H1 (cell line): Measurements from ENCODE around the gene EME2. TPM values are rescaled to one million over a fixed set of nuclear protein-coding genes. Genes with fewer than 3 reads are reported as not detected.

Source experiments
- CTCF ChIA-PET: fragments of 300-600 bp; sonication (Branson Sonifier 250); formaldehyde crosslinking; loops from one replicate; lab custom pipeline; 2021; ENCODE audit not compliant: partially characterized antibody; lab: Charles Lee
- POLR2A ChIA-PET: fragments of 300-600 bp; sonication (Branson Sonifier 250); formaldehyde crosslinking; loops from one replicate; lab custom pipeline; 2021; ENCODE audit warnings: inconsistent platforms; ENCODE audit not compliant: partially characterized antibody; lab: Charles Lee
- DNase-seq, 2 experiments: peaks; one replicate each; pipeline versions ENCODE4 v3.0.0 to v3.0.0-alpha.2; 2010 to 2022; ENCODE audit warnings: low spot score in 2 of 2, low read depth in 1 of 2, mixed read lengths in 1 of 2
- FAIRE-seq: peaks from 2 replicates; lab custom pipeline; 2011; peaks lifted over from hg19 to GRCh38; lab: Jason Lieb, UNC
- H2AFZ ChIP-seq: 2 replicates; pipeline ENCODE4 v1.8.1; 2012; ENCODE audit warnings: low read length, inconsistent platforms
- H2AK5ac ChIP-seq: 2 replicates; pipeline ENCODE4 v1.6.1; 2013; ENCODE audit warnings: low read depth, low read length
- H2BK120ac ChIP-seq: replicated peaks from 2 replicates; pipeline ENCODE3; 2013; ENCODE audit warnings: low read depth, low read length, inconsistent platforms
- H2BK12ac ChIP-seq: 2 replicates; pipeline ENCODE4 v1.6.1; 2013; ENCODE audit warnings: low read depth, low read length
- H2BK15ac ChIP-seq: 2 replicates; pipeline ENCODE4 v1.6.1; 2013; ENCODE audit warnings: low read length
- H2BK20ac ChIP-seq: 2 replicates; pipeline ENCODE4 v1.6.1; 2013; ENCODE audit warnings: low read length
- H2BK5ac ChIP-seq: 2 replicates; pipeline ENCODE4 v1.6.1; 2013; ENCODE audit warnings: low read depth, low read length
- H3K14ac ChIP-seq: 2 replicates; pipeline ENCODE4 v1.6.1; 2013; ENCODE audit warnings: inconsistent platforms; ENCODE audit not compliant: insufficient read length
- H3K18ac ChIP-seq: 2 replicates; pipeline ENCODE4 v1.6.1; 2013; ENCODE audit warnings: low read length; ENCODE audit errors: extremely low read depth
- H3K23ac ChIP-seq: 2 replicates; pipeline ENCODE4 v1.6.1; 2013; ENCODE audit warnings: inconsistent platforms; ENCODE audit not compliant: insufficient read length
- H3K23me2 ChIP-seq: 2 replicates; pipeline ENCODE4 v1.6.1; 2013; ENCODE audit warnings: low read depth, low read length
- H3K27ac ChIP-seq: 2 replicates; pipeline ENCODE4 v1.6.1; 2011; ENCODE audit warnings: low read depth, low read length, inconsistent platforms
- H3K27me3 ChIP-seq, 4 experiments: replicated peaks in 1 of 4; 1 replicate in 1 of 4; 2 replicates in 3 of 4; pipeline versions ENCODE4 v1.6.1 to v1.8.1; 2011 to 2013; ENCODE audit warnings: low read length in 3 of 4, mild to moderate bottlenecking in 3 of 4, inconsistent platforms in 2 of 4, mixed read lengths in 2 of 4, moderate library complexity in 1 of 4; ENCODE audit not compliant: control insufficient read depth in 3 of 4, insufficient read depth in 3 of 4; ENCODE audit errors: extremely low read depth in 1 of 4
- H3K36me3 ChIP-seq, 4 experiments: 2 replicates each; pipeline versions ENCODE4 v1.6.1 to v1.8.1; 2011 to 2013; ENCODE audit warnings: mild to moderate bottlenecking in 4 of 4, low read length in 3 of 4, moderate library complexity in 2 of 4, control low read depth in 1 of 4, inconsistent platforms in 1 of 4; ENCODE audit not compliant: insufficient read depth in 4 of 4, control insufficient read depth in 2 of 4
- H3K4ac ChIP-seq: replicated peaks from 2 replicates; pipeline ENCODE3; 2013; ENCODE audit warnings: low read length, low read depth, mixed read lengths, inconsistent platforms; ENCODE audit not compliant: insufficient read length
- H3K4me1 ChIP-seq, 4 experiments: replicated peaks in 1 of 4; 1 replicate in 1 of 4; 2 replicates in 3 of 4; pipeline versions ENCODE4 v1.6.1 to v1.8.1; 2011 to 2013; ENCODE audit warnings: low read length in 3 of 4, inconsistent platforms in 2 of 4, mixed read lengths in 1 of 4; ENCODE audit not compliant: insufficient read depth in 4 of 4, control insufficient read depth in 3 of 4
- H3K4me2 ChIP-seq, 2 experiments: 2 replicates each; pipeline versions ENCODE4 v1.6.1 to v1.8.1; 2011 to 2013; ENCODE audit warnings: low read depth in 2 of 2, low read length in 2 of 2, control low read depth in 1 of 2, inconsistent platforms in 1 of 2, mild to moderate bottlenecking in 1 of 2; ENCODE audit not compliant: insufficient read depth in 1 of 2
- H3K4me3 ChIP-seq, 4 experiments: fragments of 200-600, 300-600 bp in 1 of 4; sonication (generic), shearing (Covaris generic), sonication (Bioruptor Twin) in 1 of 4; 2 replicates each; pipeline versions ENCODE4 v1.5.1 to v1.8.1; 2011 to 2016; ENCODE audit warnings: low read length in 4 of 4, low read depth in 3 of 4, control low read depth in 2 of 4, inconsistent platforms in 2 of 4, mild to moderate bottlenecking in 2 of 4, mixed read lengths in 1 of 4, moderate library complexity in 1 of 4; ENCODE audit not compliant: insufficient read depth in 2 of 4; ENCODE audit errors: extremely low read depth in 1 of 4
- H3K56ac ChIP-seq: replicated peaks from 2 replicates; pipeline ENCODE3; 2013; ENCODE audit warnings: low read depth, mild to moderate bottlenecking, mixed read lengths, low read length, inconsistent platforms; ENCODE audit not compliant: insufficient read length
- H3K79me1 ChIP-seq: 2 replicates; pipeline ENCODE4 v1.6.1; 2013; ENCODE audit warnings: low read depth, low read length, control low read depth
- H3K79me2 ChIP-seq, 2 experiments: 2 replicates each; pipeline versions ENCODE4 v1.6.1 to v1.8.1; 2012 to 2013; ENCODE audit warnings: low read length in 2 of 2, mild to moderate bottlenecking in 2 of 2, inconsistent platforms in 1 of 2; ENCODE audit not compliant: insufficient read depth in 2 of 2, control insufficient read depth in 1 of 2
- H3K9ac ChIP-seq, 4 experiments: replicated peaks in 1 of 4; 1 replicate in 1 of 4; 2 replicates in 3 of 4; pipeline versions ENCODE4 v1.6.1 to v1.8.1; 2011 to 2013; ENCODE audit warnings: low read depth in 3 of 4, low read length in 3 of 4, control low read depth in 2 of 4, mild to moderate bottlenecking in 2 of 4, moderate library complexity in 2 of 4, inconsistent platforms in 1 of 4; ENCODE audit errors: extremely low read depth in 1 of 4
- H3K9me3 ChIP-seq, 2 experiments: 2 replicates each; pipeline versions ENCODE4 v1.6.1 to v1.8.1; 2012 to 2013; ENCODE audit warnings: mild to moderate bottlenecking in 2 of 2, moderate library complexity in 2 of 2, control low read depth in 1 of 2, inconsistent platforms in 1 of 2, low read depth in 1 of 2, low read length in 1 of 2, mixed read lengths in 1 of 2; ENCODE audit not compliant: insufficient read depth in 2 of 2
- H4K20me1 ChIP-seq, 2 experiments: replicated peaks in 1 of 2; 2 replicates each; pipeline versions ENCODE3 to v1.8.1; 2011 to 2013; ENCODE audit warnings: inconsistent platforms in 2 of 2, low read length in 2 of 2, mild to moderate bottlenecking in 1 of 2; ENCODE audit not compliant: insufficient read depth in 2 of 2, control insufficient read depth in 1 of 2
- H4K5ac ChIP-seq: 2 replicates; pipeline ENCODE4 v1.6.1; 2013; ENCODE audit warnings: low read length, low read depth, mixed read lengths, inconsistent platforms; ENCODE audit not compliant: insufficient read length
- H4K8ac ChIP-seq: 2 replicates; pipeline ENCODE4 v1.8.0; 2013; ENCODE audit warnings: mild to moderate bottlenecking, moderate library complexity, low read length, inconsistent platforms; ENCODE audit not compliant: insufficient read depth; ENCODE audit errors: extremely low read depth
- H4K91ac ChIP-seq: replicated peaks from 2 replicates; pipeline ENCODE3; 2013; ENCODE audit warnings: low read length, mixed read lengths, inconsistent platforms; ENCODE audit not compliant: insufficient read length
- CBX5 ChIP-seq: fragments of 300-800, 300-1000 bp; sonication (generic); IDR thresholded peaks from 2 replicates; pipeline ENCODE4 v1.7.1; 2016; ENCODE audit warnings: antibody characterized with exemption, low read length, low read depth
- JUN ChIP-seq: IDR thresholded peaks from 2 replicates; pipeline ENCODE4 v1.6.1; 2011; ENCODE audit warnings: low read depth, mild to moderate bottlenecking, improper control_type of control experiment, low read length
- SIN3A ChIP-seq, 2 experiments: IDR thresholded peaks in 1 of 2; conservative IDR thresholded peaks in 1 of 2; 2 replicates each; pipeline ENCODE4 v1.6.1; 2011 to 2012; ENCODE audit warnings: low read length in 2 of 2, improper control_type of control experiment in 1 of 2, low read depth in 1 of 2, mild to moderate bottlenecking in 1 of 2
- WGBS, 2 experiments: shearing (Covaris generic) in 1 of 2; methylation state at CpG; one replicate each; pipeline versions ENCODE4 v1.1.6 to v1.1.7; 2013 to 2015; ENCODE audit warnings: low lambda C conversion rate in 2 of 2, mixed read lengths in 2 of 2, inconsistent platforms in 1 of 2, low coverage in 1 of 2, missing lambda C conversion rate in 1 of 2; ENCODE audit not compliant: insufficient replicate concordance in 2 of 2, insufficient coverage in 1 of 2, insufficient read length in 1 of 2; ENCODE audit errors: extremely low coverage in 1 of 2, missing lambda C conversion rate in 1 of 2; 5-methylcytosine and 5-hydroxymethylcytosine counted together
- polyA plus RNA-seq, 7 experiments: library from polyadenylated mRNA; depleted of rRNA in 3 of 7; stranded (reverse) in 5 of 7; unstranded in 2 of 7; fragments of >200 nt in 5 of 7; fragments of 200-250 nt in 2 of 7; gene quantifications; 1 replicate in 5 of 7; 2 replicates in 1 of 7; 4 replicates in 1 of 7; pipeline versions ENCODE4 v1.2.1 to v1.2.3, GENCODE V29; 2011 to 2013; ENCODE audit warnings: missing spikeins in 2 of 7, mixed read lengths in 2 of 7
- total RNA-seq: library from RNA; stranded (reverse); fragmentation: NEBNext Ultra II Directional; extraction: Animal tissue kit (Norgen Biotek cat#: 25700); gene quantifications from 2 replicates; pipeline ENCODE4 v1.2.1, GENCODE V29; 2021

Gene EME2
- total and polyA plus RNA-seq, 2 of the 8 experiments (the other 6 are each of a cell fraction or from before 2014, with no cell fraction given) = 13.1 to 19.7 TPM

DNA sequence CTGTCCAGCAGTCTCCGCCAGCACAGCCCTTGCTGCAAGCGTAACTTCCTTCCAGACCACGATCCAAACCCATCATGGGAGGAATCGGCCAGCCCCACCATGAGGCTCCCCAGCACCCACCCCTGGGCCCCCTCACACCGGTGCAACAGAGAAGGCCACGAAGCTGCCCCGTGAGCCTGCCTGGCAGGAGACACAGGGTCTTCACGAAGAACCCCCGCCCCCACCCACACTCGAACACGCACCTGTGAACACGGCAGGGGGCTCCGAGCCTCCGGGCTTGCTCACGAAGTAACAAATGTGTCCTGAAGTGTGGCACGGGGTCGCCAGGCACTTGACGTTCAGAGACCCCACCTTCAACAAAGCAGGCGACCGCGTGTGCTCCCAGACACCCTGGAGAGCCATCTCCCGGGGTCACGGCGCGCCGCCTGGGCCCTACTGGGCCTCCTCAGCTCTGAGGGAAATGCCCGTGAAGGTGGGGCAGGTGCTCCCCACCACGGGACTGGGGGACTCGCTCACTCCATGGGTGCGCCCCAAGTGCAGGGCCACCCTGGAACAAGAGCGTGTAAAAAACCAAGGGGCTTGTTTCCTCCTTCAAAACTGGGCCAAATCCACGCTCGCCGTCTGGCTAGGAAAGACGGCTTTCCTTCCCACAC is 46.4 kb downstream of the EME2 start:
- Histone ChIP-seq H3K27ac (no peak overlapping the region), H2BK12ac (no peak overlapping the region), H3K18ac (no peak overlapping the region), H3K56ac (no peak overlapping the region), H4K91ac (no peak overlapping the region), H3K36me3 (peaks cover 0 to 9% (median 4%) of the 10 kb centered on the region in 4 experiments; a peak in 5 of 8 replicates), H3K4me2 (no peak overlapping the region), H4K8ac (no peak overlapping the region), H2BK15ac (no peak overlapping the region), H3K23ac (no peak overlapping the region), H3K4ac (no peak overlapping the region), H4K5ac (no peak overlapping the region), H3K79me2 (no peaks in the 10 kb centered on the region), H3K23me2 (no peaks in the 10 kb centered on the region), H3K14ac (no peak overlapping the region), H2BK120ac (no peak overlapping the region), H2BK5ac (no peak overlapping the region), H3K9me3 (no peaks in the 10 kb centered on the region), H3K79me1 (no peaks in the 10 kb centered on the region; the same call in 1 of the 2 replicates), H3K9ac (no peak overlapping the region), H3K4me3 (no peak overlapping the region), H2BK20ac (no peak overlapping the region), H2AFZ (no peak overlapping the region), H3K4me1 (no peaks in the 10 kb centered on the region), H3K27me3 (no peaks in the 10 kb centered on the region), H2AK5ac (no peak overlapping the region), H4K20me1 (peaks cover 4 to 5% of the 10 kb centered on the region in 2 experiments)
- FAIRE-seq = no peak
- TF ChIP-seq SIN3A (conservative IDR thresholded peaks at IDR 0.05 in 1 of 2, IDR thresholded peaks at IDR 0.05 in 1 of 2; ENCODE audit: low read depth in 1 of 2, low read length in 2 of 2) (no peak), CBX5 (no peak), JUN (no peak)
- ChIA-PET CTCF (no interaction called here), POLR2A (interaction anchor here (1.0 kb wide), 1 partner anchor 28 kb away, joined by 3 read pairs; no protein-coding TSS in a partner anchor)
- whole genome bisulfite sequencing, 2 experiments = 87% methylated on average over 26 of the region's 35 CpGs; no CpG with 5 or more reads in 1 of the 2 experiments
- no peak for DNase-seq
